ENCODE measurements around the gene CASZ1.

- TF ChIP-seq POLR2A (IDR thresholded peaks at IDR 0.05; ENCODE audit: low read depth, low read length) (no peak), POLR2AphosphoS5 (IDR thresholded peaks at IDR 0.05; ENCODE audit: low read depth, low read length) (no peak), TAF1 (IDR thresholded peaks at IDR 0.05; ENCODE audit: low read depth, low read length) (no peak), POU2F2 (IDR thresholded peaks at IDR 0.05; ENCODE audit: low read depth, low read length) (no peak), SPI1 (IDR thresholded peaks at IDR 0.05; ENCODE audit: low read depth, low read length) (no peak)
Observed at GRCh38 chr1:10827377-10828333, 31.2 kb upstream of the CASZ1 start.
